ENCODE data around the gene DYRK4.

GRCh38 chr12:4535092-4535491 is 26.9 kb upstream of the DYRK4 start:
- no peak for TF ChIP-seq CBX5 (IDR thresholded peaks at IDR 0.05; ENCODE audit: low read depth, low read length)
- no peak for TF ChIP-seq CTCF (IDR thresholded peaks at IDR 0.05; ENCODE audit: control extremely low read depth in 1 of 3, insufficient read depth in 1 of 3, low read depth in 1 of 3, low read length in 3 of 3)
- no peak for TF ChIP-seq BRCA1 (IDR thresholded peaks at IDR 0.05; ENCODE audit: low read depth, low read length)
- TF ChIP-seq POLR2A (IDR thresholded peaks at IDR 0.05; ENCODE audit: control extremely low read depth in 1 of 2, low read depth in 2 of 2, low read length in 2 of 2): no peak
- no peak for TF ChIP-seq POLR2AphosphoS5 (IDR thresholded peaks at IDR 0.05; ENCODE audit: low read depth, low read length)
- no peak for TF ChIP-seq CREB1 (IDR thresholded peaks at IDR 0.05)
- TF ChIP-seq SP2 (IDR thresholded peaks at IDR 0.05; ENCODE audit: low read length): no peak
- no peak for TF ChIP-seq JUND (IDR thresholded peaks at IDR 0.05; ENCODE audit: low read length)
- TF ChIP-seq SIN3A (conservative IDR thresholded peaks at IDR 0.05 in 1 of 2, IDR thresholded peaks at IDR 0.05 in 1 of 2; ENCODE audit: low read depth in 1 of 2, low read length in 2 of 2): no peak
- no peak for TF ChIP-seq TCF12 (IDR thresholded peaks at IDR 0.05; ENCODE audit: low read depth, low read length)

All from H1 (cell line).